Measurements from ENCODE around the gene IGF1R. TPM values are rescaled to one million over a fixed set of nuclear protein-coding genes. Genes with fewer than 3 reads are reported as not detected.
A peak's percentile ranks its signal among the peaks of the same experiment; 100 is the strongest.

The IGF1R gene
- total RNA-seq, 1 donor from 2014 or later: 62.7 TPM

- no peak for TF ChIP-seq CTCF (IDR thresholded peaks at IDR 0.05; ENCODE audit: insufficient read depth, low read length, poor library complexity, severe bottlenecking)
- Histone ChIP-seq H3K27me3 (ENCODE audit: control insufficient read depth, insufficient read depth, low read length) (no peaks in the 10 kb centered on the region), H3K4me3 (ENCODE audit: low read depth, low read length) (no peak overlapping the region), H3K36me3 (ENCODE audit: control insufficient read depth, insufficient read depth, low read length) (peaks cover 1% of the 10 kb centered on the region)
- DNase-seq (ENCODE audit: low read depth): no peak
Observed at GRCh38 chr15:98894312-98894711, 246.0 kb downstream of the IGF1R start.

GRCh38 chr15:98896002-98896721, 247.8 kb downstream of the IGF1R start:
- peaks cover 1% of the 10 kb centered on the region for H3K36me3 ChIP-seq (ENCODE audit: control insufficient read depth, insufficient read depth, low read length)
- H3K27me3 ChIP-seq (ENCODE audit: control insufficient read depth, insufficient read depth, low read length): no peaks in the 10 kb centered on the region
- no peak for TF ChIP-seq CTCF (IDR thresholded peaks at IDR 0.05; ENCODE audit: insufficient read depth, low read length, poor library complexity, severe bottlenecking)
- H3K4me3 ChIP-seq (ENCODE audit: low read depth, low read length): no peak overlapping the region
- no peak for DNase-seq (ENCODE audit: low read depth)

DNA sequence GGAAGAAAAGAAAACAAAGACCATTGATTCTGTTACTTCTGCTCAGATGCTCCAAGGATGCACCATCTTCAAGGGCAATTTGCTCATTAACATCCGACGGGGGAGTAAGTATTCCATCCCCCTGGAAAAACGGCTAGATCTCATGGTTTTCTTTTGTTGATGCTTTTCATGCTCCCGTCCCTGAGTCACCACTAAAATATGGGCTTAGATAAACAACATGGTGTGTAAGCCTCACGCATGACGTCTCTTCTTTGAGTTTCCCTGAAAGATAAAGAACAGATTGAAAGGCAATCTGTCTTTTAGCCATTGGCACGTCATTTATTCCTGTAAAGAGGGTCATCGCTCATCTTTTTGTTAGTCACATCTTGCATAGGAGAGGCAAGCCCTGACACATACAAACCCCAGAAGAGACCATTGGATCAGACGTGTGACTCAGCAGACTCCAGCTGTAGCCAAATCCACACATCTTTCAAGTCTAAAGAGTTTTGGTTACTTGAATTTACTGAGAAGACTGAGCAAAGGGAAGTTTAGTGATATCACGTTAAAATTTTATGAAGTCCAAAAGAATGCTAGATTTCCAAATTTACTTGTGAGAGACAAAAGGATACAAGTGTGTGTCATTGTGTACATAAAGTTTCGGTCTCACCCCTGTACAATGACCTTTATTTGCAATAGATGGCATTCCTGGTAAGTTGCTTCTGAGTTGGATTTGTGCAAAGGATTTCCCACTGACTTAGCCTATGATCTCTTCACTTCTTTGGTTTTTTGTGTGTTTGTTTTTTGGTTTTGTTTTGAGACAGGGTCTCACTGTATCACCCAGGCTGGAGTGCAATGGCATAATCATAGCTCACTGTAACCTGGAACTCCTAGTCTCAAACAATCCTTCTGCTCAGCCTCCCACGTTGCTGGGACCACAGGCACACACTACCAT, 248.7 kb downstream of the IGF1R start:
- peak; percentile 99 for DNase-seq (ENCODE audit: low read depth)
- Histone ChIP-seq H3K27me3 (ENCODE audit: control insufficient read depth, insufficient read depth, low read length) (no peaks in the 10 kb centered on the region), H3K36me3 (ENCODE audit: control insufficient read depth, insufficient read depth, low read length) (no peaks in the 10 kb centered on the region), H3K4me3 (ENCODE audit: low read depth, low read length) (no peak overlapping the region)
- no peak for TF ChIP-seq CTCF (IDR thresholded peaks at IDR 0.05; ENCODE audit: insufficient read depth, low read length, poor library complexity, severe bottlenecking)

DNA sequence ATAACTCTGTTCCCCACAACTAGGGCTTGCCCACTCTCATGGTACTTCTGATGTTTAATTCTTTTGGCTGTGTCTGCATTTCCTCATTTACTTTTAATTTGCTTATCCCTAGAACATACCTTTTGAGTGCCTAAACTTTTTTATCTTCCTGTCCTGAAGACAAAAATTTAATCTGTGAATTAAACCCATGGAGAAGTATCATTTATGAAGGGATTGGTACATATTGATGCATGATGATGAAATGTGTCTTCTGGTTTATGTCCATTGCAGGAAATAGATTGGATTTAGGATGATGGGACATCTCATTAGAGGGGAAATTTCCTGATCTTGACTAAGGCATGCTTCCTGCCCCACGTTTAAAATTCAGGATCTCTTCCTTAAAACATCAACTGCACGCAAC, 249.8 kb downstream of the IGF1R start:
- TF ChIP-seq CTCF (IDR thresholded peaks at IDR 0.05; ENCODE audit: insufficient read depth, low read length, poor library complexity, severe bottlenecking): no peak
- DNase-seq (ENCODE audit: low read depth): no peak

DNA sequence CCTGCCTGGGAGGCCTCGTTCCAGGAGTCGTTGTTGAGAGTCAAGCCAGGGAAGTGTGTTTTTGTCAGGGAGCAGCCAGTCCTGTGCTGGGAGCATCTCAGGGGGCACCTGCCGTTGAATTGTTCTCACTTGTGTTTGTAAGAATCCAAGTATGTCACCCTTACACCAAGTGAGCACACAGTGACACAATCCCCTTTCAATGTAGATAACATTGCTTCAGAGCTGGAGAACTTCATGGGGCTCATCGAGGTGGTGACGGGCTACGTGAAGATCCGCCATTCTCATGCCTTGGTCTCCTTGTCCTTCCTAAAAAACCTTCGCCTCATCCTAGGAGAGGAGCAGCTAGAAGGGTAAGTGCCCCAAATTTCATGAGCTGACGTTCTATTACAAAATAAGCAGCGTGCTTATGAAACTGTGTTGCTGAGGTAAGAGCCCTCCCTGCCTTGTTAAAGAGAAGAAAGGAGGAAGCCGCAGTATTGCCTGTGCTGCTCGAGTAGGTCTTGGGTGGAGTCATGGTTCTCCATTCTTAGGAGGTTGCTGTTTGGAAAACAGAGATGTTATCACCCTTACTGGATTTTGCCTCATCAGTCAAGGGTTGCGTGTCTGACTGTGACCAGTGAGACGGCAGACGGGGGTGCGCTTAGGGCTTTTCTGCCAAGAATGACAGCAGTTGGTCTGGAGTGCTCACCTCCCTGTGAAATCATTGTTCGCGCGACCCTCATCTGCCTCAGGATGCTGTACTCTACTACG, 251.1 kb downstream of the IGF1R start:
- H3K4me3 ChIP-seq (ENCODE audit: low read depth, low read length): no peak overlapping the region
- no peaks in the 10 kb centered on the region for H3K36me3 ChIP-seq (ENCODE audit: control insufficient read depth, insufficient read depth, low read length)
- no peaks in the 10 kb centered on the region for H3K27me3 ChIP-seq (ENCODE audit: control insufficient read depth, insufficient read depth, low read length)
- TF ChIP-seq CTCF (IDR thresholded peaks at IDR 0.05; ENCODE audit: insufficient read depth, low read length, poor library complexity, severe bottlenecking): no peak
- DNase-seq (ENCODE audit: low read depth): no peak

More for the DNA sequence above, 249.8 kb downstream of the IGF1R start:
- Histone ChIP-seq H3K4me3 (ENCODE audit: low read depth, low read length) (no peak overlapping the region), H3K36me3 (ENCODE audit: control insufficient read depth, insufficient read depth, low read length) (no peaks in the 10 kb centered on the region), H3K27me3 (ENCODE audit: control insufficient read depth, insufficient read depth, low read length) (no peaks in the 10 kb centered on the region)
